CD4-positive, alpha-beta T cell (primary cell): Measurements from ENCODE around the gene CYP26C1. TPM values are rescaled to one million over a fixed set of nuclear protein-coding genes. Genes with fewer than 3 reads are reported as not detected.

Experiments used
- ATAC-seq: fragments of 200-7000 bp; cut with Tn5 transposase; one replicate; pipeline ENCODE4 v1.10.0; 2022; ENCODE audit warnings: mild to moderate bottlenecking; ENCODE audit not compliant: poor library complexity
- CTCF ChIA-PET: fragments of 350-600 bp; sonication (Branson Sonifier 250); formaldehyde crosslinking; loops from one replicate; lab custom pipeline; 2021; ENCODE audit warnings: antibody characterized with exemption, inconsistent platforms; lab: Charles Lee
- POLR2A ChIA-PET: fragments of 350-600 bp; sonication (Branson Sonifier 250); formaldehyde crosslinking; loops from one replicate; lab custom pipeline; 2021; ENCODE audit warnings: antibody characterized with exemption, inconsistent platforms; lab: Charles Lee
- DNase-seq, 14 experiments: peaks; one replicate each; pipeline ENCODE4 v3.0.0-alpha.2; 2013 to 2020; ENCODE audit warnings: mixed read lengths in 2 of 14
- H3K27ac ChIP-seq, 2 donors: one replicate each; pipeline versions ENCODE4 v1.5.1 to v1.7.0; 2013; ENCODE audit warnings: low read length in 2 of 2, low read depth in 1 of 2, mild to moderate bottlenecking in 1 of 2
- H3K27me3 ChIP-seq, 2 experiments: 1 replicate in 1 of 2; 2 replicates in 1 of 2; pipeline versions ENCODE4 v1.6.1 to v1.7.0; 2013; ENCODE audit warnings: low read length in 2 of 2, control low read depth in 1 of 2, mild to moderate bottlenecking in 1 of 2, moderate library complexity in 1 of 2; ENCODE audit not compliant: insufficient read depth in 2 of 2, control insufficient read depth in 1 of 2
- H3K36me3 ChIP-seq: one replicate; pipeline ENCODE4 v1.6.1; 2013; ENCODE audit warnings: low read length, control low read depth; ENCODE audit not compliant: insufficient read depth
- H3K4me1 ChIP-seq: one replicate; pipeline ENCODE4 v1.6.1; 2013; ENCODE audit warnings: low read length, control low read depth; ENCODE audit not compliant: insufficient read depth
- H3K4me3 ChIP-seq: one replicate; pipeline ENCODE4 v1.5.1; 2013; ENCODE audit warnings: mild to moderate bottlenecking, low read length, moderate library complexity
- H3K9me3 ChIP-seq, 2 experiments: 1 replicate in 1 of 2; 2 replicates in 1 of 2; pipeline versions ENCODE4 v1.6.1 to v1.7.0; 2013; ENCODE audit warnings: low read length in 2 of 2, mild to moderate bottlenecking in 2 of 2, control low read depth in 1 of 2, moderate library complexity in 1 of 2; ENCODE audit not compliant: control insufficient read depth in 1 of 2, insufficient read depth in 1 of 2
- H3K27ac Mint-ChIP-seq: one replicate; pipeline ENCODE4 v1.8.0; 2020; ENCODE audit warnings: mixed read lengths
- H3K27me3 Mint-ChIP-seq: one replicate; pipeline ENCODE4 v1.8.0; 2021; ENCODE audit warnings: mixed read lengths
- H3K36me3 Mint-ChIP-seq: one replicate; pipeline ENCODE4 v1.8.0; 2021; ENCODE audit warnings: low read depth, mixed read lengths
- H3K4me1 Mint-ChIP-seq: one replicate; pipeline ENCODE4 v1.8.0; 2021; ENCODE audit warnings: low read depth, mixed read lengths
- H3K4me3 Mint-ChIP-seq: one replicate; pipeline ENCODE4 v1.8.0; 2020; ENCODE audit warnings: mild to moderate bottlenecking, mixed read lengths
- H3K9me3 Mint-ChIP-seq: one replicate; pipeline ENCODE4 v1.8.0; 2020; ENCODE audit warnings: mixed read lengths
- CTCF ChIP-seq: fragments of 200-600 bp; IDR thresholded peaks from one replicate; pipeline ENCODE4 v1.8.0; 2022; ENCODE audit warnings: antibody characterized with exemption, mild to moderate bottlenecking
- intact Hi-C, 2 experiments: fragments of 100-400 bp; cut with DNase I in 1 of 2; cut with micrococcal nuclease in 1 of 2; formaldehyde crosslinking; loops; one replicate each; pipeline versions ENCODE4 v1.15.1 to v1.9.0; 2023 to 2025; cut with DNase I, micrococcal nuclease
- total RNA-seq, 174 experiments: library from RNA in 2 of 174; stranded (reverse) in 2 of 174; gene quantifications; one replicate each; pipeline ENCODE4 v1.2.3 and lab custom pipeline; 2021 to 2026

CYP26C1 gene
- total RNA-seq, 2 experiments from 2014 or later, result 0.14 TPM; not detected in 1

- no peaks in the 10 kb centered on the region for H3K4me1 ChIP-seq
- Mint-ChIP-seq H3K27ac (no peak overlapping the region), H3K27me3 (peaks cover 13% of the 10 kb centered on the region), H3K36me3 (peaks cover 34% of the 10 kb centered on the region), H3K4me3 (no peak overlapping the region), H3K4me1 (no peaks in the 10 kb centered on the region), H3K9me3 (no peaks in the 10 kb centered on the region)
- H3K36me3 ChIP-seq, result no peaks in the 10 kb centered on the region
- no peak for TF ChIP-seq CTCF
- no peak overlapping the region for H3K27ac ChIP-seq
- ATAC-seq, result no peak
- ChIA-PET CTCF (no interaction called here), POLR2A (no interaction called here)
- no peak overlapping the region for H3K4me3 ChIP-seq
- intact Hi-C loops, result no loop called here
- H3K9me3 ChIP-seq, result no peaks in the 10 kb centered on the region
- H3K27me3 ChIP-seq, result peaks cover 0 to 3% of the 10 kb centered on the region in 2 experiments
- no peak for DNase-seq
Measured at GRCh38 chr10:93054486-93054885, 6.1 kb upstream of the CYP26C1 start.

GRCh38 chr10:93058139-93058538 lies 2.5 kb upstream of the CYP26C1 start:
- Mint-ChIP-seq H3K4me1 (peaks cover 11% of the 10 kb centered on the region), H3K4me3 (no peak overlapping the region), H3K27me3 (peaks cover 24% of the 10 kb centered on the region), H3K27ac (no peak overlapping the region), H3K9me3 (no peaks in the 10 kb centered on the region), H3K36me3 (peaks cover 34% of the 10 kb centered on the region)
- ChIA-PET CTCF (no interaction called here), POLR2A (no interaction called here)
- peaks cover 3 to 13% of the 10 kb centered on the region in 2 experiments for H3K27me3 ChIP-seq
- TF ChIP-seq CTCF, result no peak
- peaks cover 23% of the 10 kb centered on the region for H3K4me1 ChIP-seq
- H3K27ac ChIP-seq, result no peak overlapping the region
- H3K9me3 ChIP-seq, result peaks cover 0 to 6% of the 10 kb centered on the region in 2 experiments
- peaks cover 3% of the 10 kb centered on the region for H3K36me3 ChIP-seq
- H3K4me3 ChIP-seq, result no peak overlapping the region
- ATAC-seq (no peak), DNase-seq (no peak)
- intact Hi-C loops, result no loop called here

- H3K4me1 ChIP-seq, result peaks cover 23% of the 10 kb centered on the region
- Mint-ChIP-seq H3K9me3 (no peaks in the 10 kb centered on the region), H3K27ac (no peak overlapping the region), H3K4me3 (no peak overlapping the region), H3K36me3 (peaks cover 28% of the 10 kb centered on the region), H3K4me1 (peaks cover 29% of the 10 kb centered on the region), H3K27me3 (peaks cover 41% of the 10 kb centered on the region)
- H3K4me3 ChIP-seq, result no peak overlapping the region
- intact Hi-C loops, result no loop called here
- peaks cover 13 to 28% of the 10 kb centered on the region in 2 experiments for H3K27me3 ChIP-seq
- ChIA-PET POLR2A (no interaction called here), CTCF (no interaction called here)
- no peak for TF ChIP-seq CTCF
- H3K27ac ChIP-seq, result no peak overlapping the region
- peaks cover 0 to 6% of the 10 kb centered on the region in 2 experiments for H3K9me3 ChIP-seq
- ATAC-seq (no peak), DNase-seq (no peak)
- H3K36me3 ChIP-seq, result peaks cover 3% of the 10 kb centered on the region
Measured at GRCh38 chr10:93060887-93061593, 442 bp downstream of the CYP26C1 start.
